Activated naive CD8-positive, alpha-beta T cell treated with anti-CD3 and anti-CD28 coated beads for 36 hours (primary cell): ENCODE results near the gene LCA5. TPM values are rescaled to one million over a fixed set of nuclear protein-coding genes. Genes with fewer than 3 reads are reported as not detected.

Experiments
- DNase-seq: peaks from one replicate; pipeline ENCODE4 v3.0.0; 2021
- H3K27ac Mint-ChIP-seq: one replicate; pipeline ENCODE4 v1.8.0; 2022; ENCODE audit warnings: mild to moderate bottlenecking, moderate library complexity, mixed read lengths
- H3K27me3 Mint-ChIP-seq: one replicate; pipeline ENCODE4 v1.8.0; 2022; ENCODE audit warnings: mild to moderate bottlenecking, mixed read lengths
- H3K36me3 Mint-ChIP-seq: one replicate; pipeline ENCODE4 v1.8.0; 2021; ENCODE audit warnings: mild to moderate bottlenecking, mixed read lengths
- H3K4me1 Mint-ChIP-seq: one replicate; pipeline ENCODE4 v1.8.0; 2021; ENCODE audit warnings: mixed read lengths
- H3K4me3 Mint-ChIP-seq: one replicate; pipeline ENCODE4 v1.8.0; 2022; ENCODE audit warnings: mild to moderate bottlenecking, moderate library complexity, mixed read lengths
- H3K9me3 Mint-ChIP-seq: one replicate; pipeline ENCODE4 v1.8.0; 2022; ENCODE audit warnings: mixed read lengths
- total RNA-seq, 2 experiments: library from RNA; stranded (reverse); gene quantifications; one replicate each; pipeline ENCODE4 v1.2.3, GENCODE V29; 2021

The LCA5 gene
- total RNA-seq, 2 experiments from 2014 or later, result 0.21 to 0.32 TPM

- peaks cover 4% of the 10 kb centered on the region for H3K9me3 Mint-ChIP-seq
- DNase-seq, result no peak
Observed at GRCh38 chr6:79513111-79513510, 24.1 kb downstream of the LCA5 start.

DNA sequence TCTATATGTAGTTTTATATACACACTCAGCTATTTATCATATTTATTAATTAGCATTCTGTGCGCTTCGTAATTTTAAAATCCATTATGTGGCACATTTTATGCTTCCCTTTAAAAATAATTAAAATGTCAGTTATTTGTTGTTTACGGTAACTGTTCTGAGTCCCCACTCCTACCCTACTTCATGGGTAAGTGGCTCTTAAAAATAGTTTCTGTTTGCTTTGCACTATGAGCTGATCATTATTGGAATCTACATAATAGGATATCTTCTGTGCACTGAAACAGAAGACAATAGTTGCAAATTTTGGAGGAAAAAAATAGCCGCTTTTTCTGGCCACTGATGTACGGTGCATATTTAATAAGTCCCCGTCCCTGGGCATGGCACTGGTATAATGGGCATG lies 25.2 kb downstream of the LCA5 start:
- Mint-ChIP-seq H3K4me3 (no peak overlapping the region), H3K27ac (no peak overlapping the region), H3K36me3 (no peaks in the 10 kb centered on the region), H3K27me3 (no peaks in the 10 kb centered on the region), H3K9me3 (peaks cover 4% of the 10 kb centered on the region), H3K4me1 (no peaks in the 10 kb centered on the region)
- no peak for DNase-seq

More at GRCh38 chr6:79513111-79513510, 24.1 kb downstream of the LCA5 start:
- Mint-ChIP-seq H3K36me3 (no peaks in the 10 kb centered on the region), H3K27ac (no peak overlapping the region), H3K4me1 (no peaks in the 10 kb centered on the region), H3K4me3 (no peak overlapping the region), H3K27me3 (no peaks in the 10 kb centered on the region)

- no peaks in the 10 kb centered on the region for H3K4me1 Mint-ChIP-seq
- H3K9me3 Mint-ChIP-seq, result peaks cover 4% of the 10 kb centered on the region
- no peak for DNase-seq
- no peak overlapping the region for H3K4me3 Mint-ChIP-seq
- H3K36me3 Mint-ChIP-seq, result no peaks in the 10 kb centered on the region
- no peak overlapping the region for H3K27ac Mint-ChIP-seq
- H3K27me3 Mint-ChIP-seq, result no peaks in the 10 kb centered on the region
Observed at GRCh38 chr6:79510707-79511106, 26.5 kb downstream of the LCA5 start.

DNA sequence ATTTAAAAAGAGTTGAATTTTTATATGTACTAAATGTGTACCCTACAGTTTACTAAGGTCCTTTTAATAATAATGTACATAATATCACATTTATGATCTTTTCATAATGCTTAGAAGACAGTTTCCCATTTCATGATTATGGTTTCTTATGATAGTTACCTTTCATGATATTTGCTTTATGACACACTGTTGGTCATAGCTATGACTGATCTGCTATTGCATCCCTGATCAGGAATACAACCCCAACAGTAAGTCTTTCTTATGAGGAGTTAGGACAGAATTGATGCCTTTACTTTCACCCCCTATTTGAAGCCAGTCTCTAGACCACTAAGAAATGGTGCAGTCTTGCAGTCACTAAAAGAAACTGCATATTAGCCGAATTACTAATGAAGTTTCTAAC lies 31.0 kb downstream of the LCA5 start:
- Mint-ChIP-seq H3K4me1 (no peaks in the 10 kb centered on the region), H3K36me3 (no peaks in the 10 kb centered on the region), H3K27me3 (no peaks in the 10 kb centered on the region), H3K27ac (no peak overlapping the region), H3K9me3 (peaks cover 4% of the 10 kb centered on the region), H3K4me3 (no peak overlapping the region)
- DNase-seq, result no peak

GRCh38 chr6:79504372-79504771 lies 32.9 kb downstream of the LCA5 start:
- H3K36me3 Mint-ChIP-seq, result no peaks in the 10 kb centered on the region
- no peak overlapping the region for H3K4me3 Mint-ChIP-seq
- H3K27ac Mint-ChIP-seq, result no peak overlapping the region
- no peaks in the 10 kb centered on the region for H3K4me1 Mint-ChIP-seq
- no peaks in the 10 kb centered on the region for H3K9me3 Mint-ChIP-seq
- no peak for DNase-seq
- no peaks in the 10 kb centered on the region for H3K27me3 Mint-ChIP-seq

GRCh38 chr6:79498842-79499241 lies 38.4 kb downstream of the LCA5 start:
- no peak overlapping the region for H3K27ac Mint-ChIP-seq
- no peaks in the 10 kb centered on the region for H3K36me3 Mint-ChIP-seq
- H3K4me3 Mint-ChIP-seq, result no peak overlapping the region
- no peaks in the 10 kb centered on the region for H3K27me3 Mint-ChIP-seq
- H3K9me3 Mint-ChIP-seq, result no peaks in the 10 kb centered on the region
- no peaks in the 10 kb centered on the region for H3K4me1 Mint-ChIP-seq
- DNase-seq, result no peak

DNA sequence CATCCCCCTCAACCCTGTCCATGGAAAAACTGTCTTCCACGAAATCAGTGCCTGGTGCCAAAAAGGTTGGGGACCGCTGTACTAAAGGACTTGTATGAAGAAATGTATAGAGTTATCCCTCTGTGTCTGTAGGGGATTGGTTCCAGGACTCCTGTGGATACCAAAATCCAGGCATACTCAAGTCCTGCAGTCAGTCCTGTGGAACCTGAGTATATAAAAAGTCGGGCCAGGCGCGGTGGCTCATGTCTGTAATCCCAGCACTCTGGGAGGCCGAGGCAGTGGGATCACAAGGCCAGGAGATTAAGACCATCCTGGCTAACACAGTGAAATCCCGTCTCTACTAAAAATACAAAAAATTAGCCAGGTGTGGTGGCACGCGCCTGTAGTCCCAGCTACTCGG lies 42.0 kb downstream of the LCA5 start:
- Mint-ChIP-seq H3K4me1 (no peaks in the 10 kb centered on the region), H3K9me3 (no peaks in the 10 kb centered on the region), H3K4me3 (no peak overlapping the region), H3K27me3 (no peaks in the 10 kb centered on the region), H3K27ac (no peak overlapping the region), H3K36me3 (no peaks in the 10 kb centered on the region)
- no peak for DNase-seq

GRCh38 chr6:79494841-79495240 lies 42.4 kb downstream of the LCA5 start:
- H3K36me3 Mint-ChIP-seq, result no peaks in the 10 kb centered on the region
- no peaks in the 10 kb centered on the region for H3K27me3 Mint-ChIP-seq
- H3K27ac Mint-ChIP-seq, result no peak overlapping the region
- no peaks in the 10 kb centered on the region for H3K4me1 Mint-ChIP-seq
- peak; percentile 0 for DNase-seq
- no peak overlapping the region for H3K4me3 Mint-ChIP-seq
- H3K9me3 Mint-ChIP-seq, result no peaks in the 10 kb centered on the region

GRCh38 chr6:79470728-79471127 lies 66.5 kb downstream of the LCA5 start:
- H3K4me1 Mint-ChIP-seq, result no peaks in the 10 kb centered on the region
- no peaks in the 10 kb centered on the region for H3K9me3 Mint-ChIP-seq
- no peak overlapping the region for H3K27ac Mint-ChIP-seq

GRCh38 chr6:79469376-79470246 lies 67.6 kb downstream of the LCA5 start:
- H3K27ac Mint-ChIP-seq, result no peak overlapping the region
- H3K4me1 Mint-ChIP-seq, result no peaks in the 10 kb centered on the region
- H3K4me3 Mint-ChIP-seq, result no peak overlapping the region
- peaks cover 17% of the 10 kb centered on the region for H3K27me3 Mint-ChIP-seq
- DNase-seq, result no peak
- H3K9me3 Mint-ChIP-seq, result no peaks in the 10 kb centered on the region
- H3K36me3 Mint-ChIP-seq, result no peaks in the 10 kb centered on the region

More at GRCh38 chr6:79470728-79471127, 66.5 kb downstream of the LCA5 start:
- no peak overlapping the region for H3K4me3 Mint-ChIP-seq
- no peaks in the 10 kb centered on the region for H3K36me3 Mint-ChIP-seq
- peaks cover 13% of the 10 kb centered on the region for H3K27me3 Mint-ChIP-seq
- DNase-seq, result no peak

GRCh38 chr6:79468587-79468986 lies 68.6 kb downstream of the LCA5 start:
- no peak overlapping the region for H3K4me3 Mint-ChIP-seq
- peaks cover 19% of the 10 kb centered on the region for H3K27me3 Mint-ChIP-seq
- no peak overlapping the region for H3K27ac Mint-ChIP-seq
- DNase-seq, result no peak
- no peaks in the 10 kb centered on the region for H3K4me1 Mint-ChIP-seq
- no peaks in the 10 kb centered on the region for H3K9me3 Mint-ChIP-seq
- no peaks in the 10 kb centered on the region for H3K36me3 Mint-ChIP-seq

DNA sequence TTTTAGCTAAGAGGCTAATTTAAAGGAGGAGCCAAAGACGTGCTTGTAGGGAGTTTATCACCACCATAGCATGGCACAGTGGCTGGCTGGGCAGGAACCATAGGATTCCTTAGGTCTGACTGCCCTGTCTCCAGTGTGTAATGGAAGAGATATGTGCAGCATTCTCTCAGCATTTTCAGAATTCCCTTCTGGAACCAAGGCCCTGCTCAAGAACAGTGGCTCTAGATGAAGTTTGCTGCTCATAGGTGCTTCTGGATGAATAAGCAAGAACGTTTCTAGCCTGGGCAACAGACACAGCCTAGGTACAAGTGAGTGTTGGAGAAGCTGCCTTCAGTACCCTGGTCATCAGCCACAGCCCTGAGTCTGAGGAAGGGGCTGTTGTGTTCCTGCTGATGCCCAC lies 69.1 kb downstream of the LCA5 start:
- Mint-ChIP-seq H3K27me3 (peaks cover 18% of the 10 kb centered on the region), H3K27ac (no peak overlapping the region), H3K4me3 (no peak overlapping the region), H3K36me3 (no peaks in the 10 kb centered on the region), H3K9me3 (no peaks in the 10 kb centered on the region), H3K4me1 (no peaks in the 10 kb centered on the region)
- DNase-seq, result no peak

DNA sequence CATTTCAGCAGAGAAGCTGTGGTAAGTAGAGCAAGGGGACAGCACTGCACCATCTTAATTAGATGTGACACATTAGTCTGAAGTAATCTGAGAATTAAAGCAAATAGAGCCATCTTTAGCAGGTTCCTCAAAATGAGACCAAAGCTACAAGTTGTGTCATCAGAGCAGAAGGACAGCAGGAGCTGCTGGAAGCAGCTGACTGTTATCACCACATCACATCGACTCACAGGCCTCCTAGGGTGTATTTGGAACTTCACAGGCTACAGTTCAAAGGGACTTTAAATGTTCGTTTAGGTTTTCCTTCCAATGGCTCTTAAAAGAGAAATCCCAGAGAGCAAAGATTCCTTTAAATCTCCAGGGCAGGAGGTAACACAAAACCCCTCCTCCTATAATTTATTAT lies 69.5 kb downstream of the LCA5 start:
- H3K27ac Mint-ChIP-seq, result no peak overlapping the region
- no peak overlapping the region for H3K4me3 Mint-ChIP-seq
- H3K27me3 Mint-ChIP-seq, result peaks cover 18% of the 10 kb centered on the region
- no peaks in the 10 kb centered on the region for H3K36me3 Mint-ChIP-seq
- no peaks in the 10 kb centered on the region for H3K4me1 Mint-ChIP-seq
- no peaks in the 10 kb centered on the region for H3K9me3 Mint-ChIP-seq
- no peak for DNase-seq

GRCh38 chr6:79466207-79466834 lies 70.9 kb downstream of the LCA5 start:
- Mint-ChIP-seq H3K9me3 (no peaks in the 10 kb centered on the region), H3K4me1 (no peaks in the 10 kb centered on the region), H3K27ac (no peak overlapping the region), H3K36me3 (no peaks in the 10 kb centered on the region), H3K4me3 (no peak overlapping the region), H3K27me3 (peaks cover 20% of the 10 kb centered on the region)
- no peak for DNase-seq

- Mint-ChIP-seq H3K36me3 (no peaks in the 10 kb centered on the region), H3K4me3 (no peak overlapping the region), H3K4me1 (no peaks in the 10 kb centered on the region)
Observed at GRCh38 chr6:79465381-79465780, 71.8 kb downstream of the LCA5 start.

GRCh38 chr6:79463621-79464050 lies 73.6 kb downstream of the LCA5 start:
- Mint-ChIP-seq H3K4me1 (no peaks in the 10 kb centered on the region), H3K9me3 (no peaks in the 10 kb centered on the region)

More at GRCh38 chr6:79465381-79465780, 71.8 kb downstream of the LCA5 start:
- DNase-seq, result no peak
- Mint-ChIP-seq H3K27me3 (peaks cover 20% of the 10 kb centered on the region), H3K9me3 (no peaks in the 10 kb centered on the region), H3K27ac (no peak overlapping the region)

More at GRCh38 chr6:79463621-79464050, 73.6 kb downstream of the LCA5 start:
- peaks cover 26% of the 10 kb centered on the region for H3K27me3 Mint-ChIP-seq
- H3K27ac Mint-ChIP-seq, result no peak overlapping the region
- no peak for DNase-seq
- no peaks in the 10 kb centered on the region for H3K36me3 Mint-ChIP-seq
- H3K4me3 Mint-ChIP-seq, result no peak overlapping the region
